Activated T-helper 1 cell treated with anti-CD3 and anti-CD28 coated beads, Interleukin-12 subunit alpha, Interleukin-12 subunit beta, Interleukin-2, Interleukin-4 antibody, amounts not matched to agents 30 ng/mL and 10 ng/mL and 1 ng/mL, durations not matched to agents 14 hours and 24 hours and 36 hours (primary cell): Measurements from ENCODE around the gene CTDSP2. TPM values are rescaled to one million over a fixed set of nuclear protein-coding genes. Genes with fewer than 3 reads are reported as not detected.

Source experiments
- DNase-seq: peaks from one replicate; pipeline ENCODE4 v3.0.0; 2021; ENCODE audit warnings: low spot score
- H3K27ac Mint-ChIP-seq: one replicate; pipeline ENCODE4 v1.8.0; 2021; ENCODE audit warnings: mild to moderate bottlenecking, mixed read lengths
- H3K27me3 Mint-ChIP-seq: one replicate; pipeline ENCODE4 v1.8.0; 2022; ENCODE audit warnings: mild to moderate bottlenecking, moderate library complexity, mixed read lengths; ENCODE audit not compliant: insufficient read depth
- H3K36me3 Mint-ChIP-seq: one replicate; pipeline ENCODE4 v1.8.0; 2021; ENCODE audit warnings: low read depth, mixed read lengths
- H3K4me1 Mint-ChIP-seq: one replicate; pipeline ENCODE4 v1.8.0; 2021; ENCODE audit warnings: low read depth, mixed read lengths
- H3K4me3 Mint-ChIP-seq: one replicate; pipeline ENCODE4 v1.8.0; 2021; ENCODE audit warnings: mild to moderate bottlenecking, moderate library complexity, mixed read lengths
- H3K9me3 Mint-ChIP-seq: one replicate; pipeline ENCODE4 v1.8.0; 2021; ENCODE audit warnings: mixed read lengths
- intact Hi-C: fragments of 100-400 bp; cut with micrococcal nuclease; formaldehyde crosslinking; loops from one replicate; pipeline ENCODE4 v1.15.1; 2024
- total RNA-seq: library from RNA; stranded (reverse); gene quantifications from 2 replicates; pipeline ENCODE4 v1.2.3, GENCODE V29; 2022

The CTDSP2 gene
- total RNA-seq, 1 donor from 2014 or later, result 96.5 TPM

- Mint-ChIP-seq H3K9me3 (no peaks in the 10 kb centered on the region), H3K4me1 (peaks cover 37% of the 10 kb centered on the region), H3K27me3 (no peaks in the 10 kb centered on the region), H3K36me3 (peaks cover 35% of the 10 kb centered on the region), H3K27ac (peak within 1 kb of the TSS; percentile 99), H3K4me3 (peak within 1 kb of the TSS; percentile 93)
- intact Hi-C loops, result loop anchor here (1.0 to 5.0 kb wide), 7 partner anchors 10 to 1825 kb away; partner anchors contain the start of genes ATP23, CDK4, SLC16A7 and TSFM
- DNase-seq, result peak; percentile 25
Observed at GRCh38 chr12:57772429-57773322, 73.9 kb downstream of the CTDSP2 start, which contains the start of gene EEF1AKMT3. TSS of gene EEF1AKMT3 (plus strand) at chr12:57772614. CDS start at chr12:57772725, 111 bp downstream.

DNA sequence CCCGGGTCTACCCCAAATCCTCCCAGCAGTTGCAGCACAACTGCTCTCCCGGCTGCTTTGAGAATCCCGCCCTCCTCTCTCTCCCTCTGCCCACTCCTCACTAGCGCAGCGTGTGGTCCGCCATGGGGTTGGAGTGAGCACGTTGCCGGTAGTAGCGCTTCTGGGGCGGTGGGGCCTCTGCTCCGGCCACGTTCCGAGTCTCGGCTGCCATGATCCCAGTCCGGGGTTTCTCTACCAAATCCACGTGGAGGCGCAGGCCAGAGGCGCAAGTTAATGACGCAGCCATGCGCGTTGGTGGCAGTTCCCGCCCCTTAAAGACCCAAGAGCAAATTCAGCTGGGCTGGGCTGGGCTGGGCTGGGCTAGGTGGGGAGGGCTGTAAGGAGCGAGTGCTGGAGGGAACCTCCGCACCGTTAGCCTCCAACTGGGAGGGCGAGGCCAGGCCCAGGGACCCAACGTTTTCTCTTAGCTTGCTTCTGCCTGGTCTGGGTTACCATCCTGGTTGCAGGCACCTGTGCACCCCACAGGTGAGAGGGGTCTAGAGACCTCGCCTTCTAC, 74.6 kb downstream of the CTDSP2 start, which contains the start of gene METTL1:
Gene METTL1 (minus strand): TSS at position 233 of the 556 bp plus-strand sequence. CDS start 22 bp downstream, at position 211.
- Mint-ChIP-seq H3K4me3 (peak within 1 kb of the TSS; percentile 93), H3K36me3 (peaks cover 37% of the 10 kb centered on the region), H3K27me3 (no peaks in the 10 kb centered on the region), H3K27ac (peak within 1 kb of the TSS; percentile 99), H3K9me3 (no peaks in the 10 kb centered on the region), H3K4me1 (peaks cover 39% of the 10 kb centered on the region)
- intact Hi-C loops, result loop anchor here (1.0 to 5.0 kb wide), 7 partner anchors 10 to 1825 kb away; partner anchors contain the start of genes ATP23, CDK4, SLC16A7 and TSFM
- DNase-seq, result peak; percentile 90

- no peaks in the 10 kb centered on the region for H3K9me3 Mint-ChIP-seq
- H3K4me3 Mint-ChIP-seq, result peak overlapping the region; percentile 93
- H3K27ac Mint-ChIP-seq, result peak overlapping the region; percentile 99
- H3K4me1 Mint-ChIP-seq, result peaks cover 45% of the 10 kb centered on the region
- peak; percentile 78 for DNase-seq
- H3K27me3 Mint-ChIP-seq, result peaks cover 3% of the 10 kb centered on the region
- peaks cover 37% of the 10 kb centered on the region for H3K36me3 Mint-ChIP-seq
- intact Hi-C loops, result loop anchor here (5.0 kb wide), 1 partner anchor 1826 kb away; the partner anchor contains the start of gene SLC16A7
Observed at GRCh38 chr12:57771236-57771872, 75.2 kb downstream of the CTDSP2 start.

DNA sequence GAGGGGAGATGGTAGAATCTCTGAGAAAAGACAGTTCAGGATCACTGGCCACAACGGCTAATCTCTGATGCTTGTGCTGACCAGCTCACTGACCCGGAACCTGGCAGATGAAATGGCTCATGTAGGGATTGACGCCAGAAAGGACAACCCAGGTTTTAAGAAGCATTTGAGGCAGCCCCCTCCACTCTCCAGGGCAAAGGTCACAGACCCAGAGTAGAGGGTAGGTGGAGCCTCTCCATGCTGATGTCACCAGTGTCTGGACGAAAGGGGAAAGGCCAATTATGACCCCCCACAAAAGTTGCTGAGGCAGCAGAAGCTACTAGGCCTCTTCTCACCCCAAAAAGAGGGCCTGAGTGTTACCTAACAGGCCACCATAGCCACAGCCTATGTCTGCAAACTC, 75.8 kb downstream of the CTDSP2 start:
- intact Hi-C loops, result loop anchor here (5.0 kb wide), 1 partner anchor 1827 kb away; the partner anchor contains the start of gene SLC16A7
- DNase-seq, result no peak
- Mint-ChIP-seq H3K9me3 (no peaks in the 10 kb centered on the region), H3K27ac (peak overlapping the region; percentile 99), H3K27me3 (peaks cover 5% of the 10 kb centered on the region), H3K36me3 (peaks cover 35% of the 10 kb centered on the region), H3K4me3 (peak overlapping the region; percentile 93), H3K4me1 (peaks cover 46% of the 10 kb centered on the region)

Other genes with a start within 250 kb of the CTDSP2 start
- 16.8 and 18.5 TPM in 2 replicates for gene DTX3, start 241.9 kb downstream of the CTDSP2 start, total RNA-seq
- gene ARHGEF25, start 235.3 kb downstream of the CTDSP2 start, total RNA-seq, result 0.60 and 1.5 TPM in 2 replicates
- gene B4GALNT1, start 213.5 kb downstream of the CTDSP2 start, total RNA-seq, result 4.4 and 4.6 TPM in 2 replicates
- gene OS9, start 152.6 kb downstream of the CTDSP2 start, total RNA-seq, result 99.6 and 100.0 TPM in 2 replicates
- gene AGAP2, start 108.0 kb downstream of the CTDSP2 start, total RNA-seq, result 31.5 and 33.4 TPM in 2 replicates
- 24.0 and 24.5 TPM in 2 replicates for gene TSPAN31, start 101.7 kb downstream of the CTDSP2 start, total RNA-seq
- gene CDK4, start 94.4 kb downstream of the CTDSP2 start, total RNA-seq, result 218 and 227 TPM in 2 replicates
- 21.2 and 21.8 TPM in 2 replicates for gene MARCHF9, start 91.6 kb downstream of the CTDSP2 start, total RNA-seq
- 9.0 and 9.9 TPM in 2 replicates for gene CYP27B1, start 79.7 kb downstream of the CTDSP2 start, total RNA-seq
- 89.7 and 90.0 TPM in 2 replicates for gene METTL1, start 74.6 kb downstream of the CTDSP2 start, total RNA-seq
- 4.5 and 5.4 TPM in 2 replicates for gene EEF1AKMT3, start 74.1 kb downstream of the CTDSP2 start, total RNA-seq
- gene TSFM, start 63.9 kb downstream of the CTDSP2 start, total RNA-seq, result 63.5 and 68.6 TPM in 2 replicates
- 2.0 and 3.1 TPM in 2 replicates for gene AVIL, start 28.0 kb downstream of the CTDSP2 start, total RNA-seq
- gene ATP23, start 94.8 kb upstream of the CTDSP2 start, total RNA-seq, result 7.3 and 8.7 TPM in 2 replicates